Caco-2 (cell line): ENCODE measurements around the gene CUL1. TPM values are rescaled to one million over a fixed set of nuclear protein-coding genes. Genes with fewer than 3 reads are reported as not detected.
A peak's percentile ranks its signal among the peaks of the same experiment; 100 is the strongest.

Experiments used
- BruUV-seq: library from RNA; stranded (reverse); fragments of 400-500 nt; replicated peaks from 2 replicates; lab custom pipeline; 2021; lab: Mats Ljungman, UMichigan
- CTCF ChIA-PET: fragments of 300-600 bp; sonication (Branson Sonifier 250); formaldehyde crosslinking; loops from one replicate; lab custom pipeline; 2022; ENCODE audit warnings: antibody characterized with exemption; lab: Charles Lee
- POLR2A ChIA-PET: fragments of 300-600 bp; sonication (Branson Sonifier 250); formaldehyde crosslinking; loops from one replicate; lab custom pipeline; 2022; ENCODE audit warnings: antibody characterized with exemption; lab: Charles Lee
- DNase-seq, 2 experiments: peaks; one replicate each; pipeline versions ENCODE4 v3.0.0 to v3.0.0-alpha.2; 2020 to 2022
- H3K27me3 ChIP-seq: replicated peaks from 2 replicates; pipeline ENCODE4 v1.6.0; 2011; ENCODE audit warnings: low read length; ENCODE audit not compliant: control insufficient read depth, insufficient read depth
- H3K36me3 ChIP-seq: 2 replicates; pipeline ENCODE4 v1.5.1; 2011; ENCODE audit warnings: low read length; ENCODE audit not compliant: control insufficient read depth, insufficient read depth
- H3K4me1 ChIP-seq: fragments of 250-450 bp; sonication (Bioruptor Pico); 2 replicates; pipeline ENCODE4 v1.5.1; 2020; ENCODE audit warnings: mild to moderate bottlenecking
- H3K4me3 ChIP-seq: 2 replicates; pipeline ENCODE4 v1.5.1; 2011; ENCODE audit warnings: low read depth, mild to moderate bottlenecking, control low read depth, low read length
- H3K9me3 ChIP-seq: fragments of 250-450 bp; sonication (Bioruptor Pico); 2 replicates; pipeline ENCODE4 v1.5.1; 2020; ENCODE audit warnings: mild to moderate bottlenecking, moderate library complexity
- H3K27ac Mint-ChIP-seq: one replicate; pipeline ENCODE4 v1.8.0; 2022; ENCODE audit warnings: mixed read lengths; ENCODE audit not compliant: unreplicated experiment
- H3K27me3 Mint-ChIP-seq: one replicate; pipeline ENCODE4 v1.8.0; 2022; ENCODE audit warnings: mixed read lengths; ENCODE audit not compliant: insufficient read depth, unreplicated experiment
- H3K36me3 Mint-ChIP-seq: one replicate; pipeline ENCODE4 v1.8.0; 2022; ENCODE audit warnings: mild to moderate bottlenecking, mixed read lengths; ENCODE audit not compliant: insufficient read depth, unreplicated experiment
- H3K4me1 Mint-ChIP-seq: one replicate; pipeline ENCODE4 v1.8.0; 2022; ENCODE audit warnings: low read depth, mixed read lengths; ENCODE audit not compliant: unreplicated experiment
- H3K4me3 Mint-ChIP-seq: one replicate; pipeline ENCODE4 v1.8.0; 2022; ENCODE audit warnings: mild to moderate bottlenecking, moderate library complexity, mixed read lengths; ENCODE audit not compliant: unreplicated experiment
- H3K9me3 Mint-ChIP-seq: one replicate; pipeline ENCODE4 v1.8.0; 2022; ENCODE audit warnings: mixed read lengths; ENCODE audit not compliant: unreplicated experiment
- intact Hi-C: fragments of 100-400 bp; cut with micrococcal nuclease; formaldehyde crosslinking; loops from one replicate; pipeline ENCODE4 v1.10.0; 2022; ENCODE audit not compliant: unreplicated experiment
- total RNA-seq: library from RNA; stranded (reverse); gene quantifications from 2 replicates; pipeline ENCODE4 v1.2.3, GENCODE V29; 2022
- TF ChIP-seq, protein P1 (sequence below), 2 experiments: fragments of 200-600 bp in 1 of 2; IDR thresholded peaks; 1 replicate in 1 of 2; 2 replicates in 1 of 2; pipeline versions ENCODE4 v1.5.1 to v1.8.0; 2011 to 2022; ENCODE audit warnings: antibody characterized with exemption in 1 of 2, control low read depth in 1 of 2, inconsistent platforms in 1 of 2, low read depth in 1 of 2, low read length in 1 of 2, mild to moderate bottlenecking in 1 of 2, moderate library complexity in 1 of 2; ENCODE audit not compliant: insufficient read depth in 1 of 2, severe bottlenecking in 1 of 2, unreplicated experiment in 1 of 2

The CUL1 gene
- total RNA-seq, 1 experiment from 2014 or later, result 71.9 TPM

DNA sequence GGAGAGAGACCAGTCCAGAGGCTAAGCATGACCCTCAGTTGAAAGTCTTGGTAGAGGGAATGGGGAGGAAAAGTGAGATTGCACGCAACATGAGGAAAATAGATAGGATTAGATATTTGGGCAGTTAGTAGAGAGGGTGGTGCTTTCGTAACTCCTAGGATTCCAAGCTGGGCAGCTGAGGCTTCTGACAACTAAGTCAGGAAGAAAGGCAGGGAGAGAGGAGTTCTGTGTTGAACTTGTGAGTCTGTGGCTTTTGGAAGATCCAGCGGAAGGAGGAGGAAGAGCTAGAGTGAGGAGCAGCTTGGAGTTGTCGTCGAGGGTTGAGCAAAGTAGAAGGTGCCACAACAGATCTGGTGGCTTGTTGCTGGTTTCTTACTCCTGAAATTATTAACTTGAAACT lies 21.8 kb downstream of the CUL1 start:
- Histone ChIP-seq H3K9me3 (no peaks in the 10 kb centered on the region), H3K36me3 (no peaks in the 10 kb centered on the region), H3K4me3 (no peak overlapping the region), H3K27me3 (no peaks in the 10 kb centered on the region), H3K4me1 (peaks cover 22% of the 10 kb centered on the region)
- Mint-ChIP-seq H3K36me3 (peaks cover 25% of the 10 kb centered on the region), H3K9me3 (peaks cover 4% of the 10 kb centered on the region), H3K27me3 (no peaks in the 10 kb centered on the region), H3K4me3 (no peak overlapping the region), H3K4me1 (peaks cover 45% of the 10 kb centered on the region), H3K27ac (peak overlapping the region; percentile 53)
- intact Hi-C loops, result no loop called here
- no peak for DNase-seq
- TF ChIP-seq, protein P1, sequence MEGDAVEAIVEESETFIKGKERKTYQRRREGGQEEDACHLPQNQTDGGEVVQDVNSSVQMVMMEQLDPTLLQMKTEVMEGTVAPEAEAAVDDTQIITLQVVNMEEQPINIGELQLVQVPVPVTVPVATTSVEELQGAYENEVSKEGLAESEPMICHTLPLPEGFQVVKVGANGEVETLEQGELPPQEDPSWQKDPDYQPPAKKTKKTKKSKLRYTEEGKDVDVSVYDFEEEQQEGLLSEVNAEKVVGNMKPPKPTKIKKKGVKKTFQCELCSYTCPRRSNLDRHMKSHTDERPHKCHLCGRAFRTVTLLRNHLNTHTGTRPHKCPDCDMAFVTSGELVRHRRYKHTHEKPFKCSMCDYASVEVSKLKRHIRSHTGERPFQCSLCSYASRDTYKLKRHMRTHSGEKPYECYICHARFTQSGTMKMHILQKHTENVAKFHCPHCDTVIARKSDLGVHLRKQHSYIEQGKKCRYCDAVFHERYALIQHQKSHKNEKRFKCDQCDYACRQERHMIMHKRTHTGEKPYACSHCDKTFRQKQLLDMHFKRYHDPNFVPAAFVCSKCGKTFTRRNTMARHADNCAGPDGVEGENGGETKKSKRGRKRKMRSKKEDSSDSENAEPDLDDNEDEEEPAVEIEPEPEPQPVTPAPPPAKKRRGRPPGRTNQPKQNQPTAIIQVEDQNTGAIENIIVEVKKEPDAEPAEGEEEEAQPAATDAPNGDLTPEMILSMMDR (IDR thresholded peaks at IDR 0.05; ENCODE audit: insufficient read depth in 1 of 2, low read depth in 1 of 2, low read length in 1 of 2, severe bottlenecking in 1 of 2, unreplicated experiment in 1 of 2), result no peak
- ChIA-PET CTCF (interaction anchor here (1.1 kb wide), 1 partner anchor 12 kb away, joined by 3 read pairs; no protein-coding TSS in a partner anchor), POLR2A (no interaction called here)
- no TSS peak for BruUV-seq

DNA sequence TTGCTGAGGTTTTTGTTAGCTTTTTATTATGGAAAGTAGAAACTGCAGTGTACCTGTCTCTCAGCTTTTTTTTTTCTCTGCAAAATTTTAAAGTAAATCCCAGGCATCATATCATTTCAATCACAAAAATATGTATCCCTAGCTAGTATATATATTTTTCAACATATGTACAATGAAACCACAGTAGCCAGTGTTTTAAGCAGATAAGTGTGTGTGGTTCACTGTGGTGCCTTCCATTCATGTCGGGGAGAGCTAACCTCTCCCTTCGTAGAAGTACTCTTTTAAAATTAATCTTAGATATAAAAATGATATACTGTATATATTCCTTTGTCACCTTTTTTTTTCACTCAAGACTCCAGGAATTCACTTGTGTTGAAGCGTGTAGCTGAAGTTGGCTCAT lies 22.7 kb downstream of the CUL1 start:
- Histone ChIP-seq H3K4me3 (no peak overlapping the region), H3K4me1 (peaks cover 19% of the 10 kb centered on the region), H3K27me3 (no peaks in the 10 kb centered on the region), H3K36me3 (no peaks in the 10 kb centered on the region), H3K9me3 (no peaks in the 10 kb centered on the region)
- H3K27ac Mint-ChIP-seq, result no peak overlapping the region
- ChIA-PET POLR2A (no interaction called here), CTCF (no interaction called here)
- TF ChIP-seq, protein P1 (IDR thresholded peaks at IDR 0.05; ENCODE audit: insufficient read depth in 1 of 2, low read depth in 1 of 2, low read length in 1 of 2, severe bottlenecking in 1 of 2, unreplicated experiment in 1 of 2), result no peak
- H3K4me1 Mint-ChIP-seq, result peaks cover 37% of the 10 kb centered on the region
- intact Hi-C loops, result no loop called here
- H3K36me3 Mint-ChIP-seq, result peaks cover 21% of the 10 kb centered on the region
- DNase-seq, result no peak
- no peaks in the 10 kb centered on the region for H3K27me3 Mint-ChIP-seq
- H3K4me3 Mint-ChIP-seq, result no peak overlapping the region
- H3K9me3 Mint-ChIP-seq, result no peaks in the 10 kb centered on the region
- BruUV-seq, result no TSS peak

DNA sequence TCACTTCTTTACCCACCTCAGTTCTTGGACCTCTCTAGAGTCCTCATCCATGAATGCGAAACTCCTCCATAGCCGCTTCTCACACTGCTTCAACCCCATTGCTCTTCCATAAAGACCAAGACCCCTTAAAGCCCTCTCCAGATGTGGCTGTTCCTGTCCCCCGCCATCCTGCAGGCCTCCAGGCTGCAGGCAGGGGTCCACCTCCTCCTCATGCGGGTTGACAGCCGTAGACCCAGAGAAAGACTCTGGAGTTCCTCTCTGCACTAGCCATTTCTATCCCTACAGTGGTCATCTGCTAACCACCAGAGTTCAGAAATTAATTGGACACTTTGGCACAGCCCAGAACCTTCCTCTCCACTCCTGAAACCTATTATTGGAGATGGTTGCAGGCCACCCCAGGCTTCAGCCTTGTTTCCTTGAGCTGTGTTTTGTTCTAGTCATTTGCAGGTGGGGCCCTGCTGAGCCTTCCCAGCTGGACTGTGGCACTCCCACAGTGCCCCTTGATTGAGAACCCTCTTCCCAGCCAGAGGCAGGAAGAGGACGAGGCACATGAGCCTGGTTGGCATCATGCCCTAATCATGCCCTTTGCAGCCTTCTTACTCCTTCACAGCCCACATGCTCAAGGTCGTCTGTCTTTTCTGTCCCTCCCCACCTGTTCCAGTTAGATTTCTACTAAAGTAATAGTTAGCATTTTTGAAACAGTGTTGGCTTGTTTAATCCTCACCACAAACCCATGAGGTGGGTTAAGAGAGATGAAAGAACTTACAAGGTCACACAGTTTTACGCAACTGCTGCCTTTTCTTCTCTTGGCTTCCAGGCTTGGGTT lies 23.9 kb downstream of the CUL1 start:
- CTCF ChIA-PET, result no interaction called here
- Mint-ChIP-seq H3K9me3 (no peaks in the 10 kb centered on the region), H3K4me3 (no peak overlapping the region), H3K36me3 (peaks cover 18% of the 10 kb centered on the region), H3K27me3 (no peaks in the 10 kb centered on the region), H3K27ac (peak overlapping the region; percentile 19), H3K4me1 (peaks cover 29% of the 10 kb centered on the region)
- H3K27me3 ChIP-seq, result no peaks in the 10 kb centered on the region
- intact Hi-C loops, result no loop called here
- TF ChIP-seq, protein P1 (IDR thresholded peaks at IDR 0.05; ENCODE audit: insufficient read depth in 1 of 2, low read depth in 1 of 2, low read length in 1 of 2, severe bottlenecking in 1 of 2, unreplicated experiment in 1 of 2), result no peak
- no peaks in the 10 kb centered on the region for H3K36me3 ChIP-seq
- H3K9me3 ChIP-seq, result no peaks in the 10 kb centered on the region
- peaks cover 8% of the 10 kb centered on the region for H3K4me1 ChIP-seq
- DNase-seq, result no peak
- BruUV-seq, result no TSS peak
- POLR2A ChIA-PET, result no interaction called here
- no peak overlapping the region for H3K4me3 ChIP-seq
